GM23248 (cell line): ENCODE measurements around the gene ATP8B3. TPM values are rescaled to one million over a fixed set of nuclear protein-coding genes. Genes with fewer than 3 reads are reported as not detected.
A peak's percentile ranks its signal among the peaks of the same experiment; 100 is the strongest.

Source experiments
- DNase-seq: peaks from one replicate; pipeline ENCODE4 v3.0.0-alpha.2; 2015
- H2AFZ ChIP-seq: fragments of 200-600 bp; sonication (generic); 2 replicates; pipeline ENCODE4 v1.6.1; 2016; ENCODE audit warnings: antibody characterized with exemption
- H3F3A ChIP-seq: fragments of 200-600 bp; sonication (generic); 2 replicates; pipeline ENCODE4 v1.6.1; 2016; ENCODE audit warnings: mild to moderate bottlenecking, antibody characterized with exemption, mixed run types; ENCODE audit not compliant: insufficient read depth
- H3K27ac ChIP-seq: fragments of 200-600 bp; sonication (generic); 2 replicates; pipeline ENCODE4 v1.5.1; 2016; ENCODE audit warnings: mild to moderate bottlenecking
- H3K27me3 ChIP-seq: fragments of 200-600 bp; sonication (generic); replicated peaks from 2 replicates; pipeline ENCODE4 v1.6.1; 2016; ENCODE audit warnings: mild to moderate bottlenecking; ENCODE audit not compliant: insufficient read depth
- H3K36me3 ChIP-seq: fragments of 200-600 bp; sonication (generic); 2 replicates; pipeline ENCODE4 v1.6.1; 2016; ENCODE audit warnings: low read depth, mild to moderate bottlenecking
- H3K4me1 ChIP-seq: fragments of 200-600 bp; sonication (generic); 2 replicates; pipeline ENCODE4 v1.6.1; 2016; ENCODE audit warnings: mild to moderate bottlenecking; ENCODE audit not compliant: insufficient read depth
- H3K4me2 ChIP-seq: fragments of 200-600 bp; sonication (generic); one replicate; pipeline ENCODE4 v1.6.1; 2016; ENCODE audit warnings: mild to moderate bottlenecking; ENCODE audit not compliant: unreplicated experiment
- H3K4me3 ChIP-seq: fragments of 200-600 bp; sonication (generic); 2 replicates; pipeline ENCODE4 v1.5.1; 2016; ENCODE audit warnings: mild to moderate bottlenecking
- H3K79me2 ChIP-seq: fragments of 200-600 bp; sonication (generic); 2 replicates; pipeline ENCODE4 v1.6.1; 2016; ENCODE audit warnings: mild to moderate bottlenecking; ENCODE audit not compliant: insufficient read depth
- H3K9ac ChIP-seq: fragments of 200-600 bp; sonication (generic); 2 replicates; pipeline ENCODE4 v1.6.1; 2016; ENCODE audit warnings: mild to moderate bottlenecking
- H3K9me2 ChIP-seq: fragments of 200-600 bp; sonication (generic); 2 replicates; pipeline ENCODE4 v1.6.1; 2016; ENCODE audit warnings: mixed run types, mild to moderate bottlenecking, moderate library complexity; ENCODE audit not compliant: insufficient read depth
- H3K9me3 ChIP-seq: fragments of 200-600 bp; sonication (generic); one replicate; pipeline ENCODE4 v1.6.1; 2017; ENCODE audit warnings: low read depth
- H4K20me1 ChIP-seq: fragments of 200-600 bp; sonication (generic); 2 replicates; pipeline ENCODE4 v1.6.0; 2016; ENCODE audit not compliant: insufficient read depth
- EZH2 ChIP-seq: fragments of 200-600 bp; sonication (generic); IDR thresholded peaks from 2 replicates; pipeline ENCODE4 v1.6.1; 2018; ENCODE audit warnings: antibody characterized with exemption, mild to moderate bottlenecking; ENCODE audit not compliant: insufficient read depth, poor library complexity, severe bottlenecking
- EZH2phosphoT487 ChIP-seq: fragments of 200-600 bp; sonication (generic); IDR thresholded peaks from 2 replicates; pipeline ENCODE4 v1.6.1; 2018; ENCODE audit warnings: antibody characterized with exemption, moderate library complexity, mild to moderate bottlenecking, low read depth; ENCODE audit not compliant: insufficient read depth
- WGBS, 2 experiments: methylation state at CpG; one replicate each; pipeline ENCODE4 v1.1.6; 2015 to 2017; ENCODE audit warnings: low lambda C conversion rate in 2 of 2, low coverage in 1 of 2; ENCODE audit errors: missing lambda C conversion rate in 2 of 2; 5-methylcytosine and 5-hydroxymethylcytosine counted together
- in situ Hi-C: fragments of 300-500 bp; cut with MboI; formaldehyde crosslinking; loops from 2 replicates; pipeline ENCODE4 v1.15.0; 2020
- polyA plus RNA-seq: library from polyadenylated mRNA; unstranded; fragments of >200 nt; fragmentation: Nextera tagmentation; extraction: Ambion mirVana; gene quantifications from 2 replicates; pipeline ENCODE4 v1.2.1, GENCODE V29; 2016
- total RNA-seq: library from RNA; depleted of rRNA; stranded (reverse); fragments of >200 nt; shearing (Covaris generic); gene quantifications from 2 replicates; pipeline ENCODE4 v1.2.3, GENCODE V29; 2014

ATP8B3 gene
- total and polyA plus RNA-seq, 2 experiments from 2014 or later = 0.32 to 1.8 TPM

DNA sequence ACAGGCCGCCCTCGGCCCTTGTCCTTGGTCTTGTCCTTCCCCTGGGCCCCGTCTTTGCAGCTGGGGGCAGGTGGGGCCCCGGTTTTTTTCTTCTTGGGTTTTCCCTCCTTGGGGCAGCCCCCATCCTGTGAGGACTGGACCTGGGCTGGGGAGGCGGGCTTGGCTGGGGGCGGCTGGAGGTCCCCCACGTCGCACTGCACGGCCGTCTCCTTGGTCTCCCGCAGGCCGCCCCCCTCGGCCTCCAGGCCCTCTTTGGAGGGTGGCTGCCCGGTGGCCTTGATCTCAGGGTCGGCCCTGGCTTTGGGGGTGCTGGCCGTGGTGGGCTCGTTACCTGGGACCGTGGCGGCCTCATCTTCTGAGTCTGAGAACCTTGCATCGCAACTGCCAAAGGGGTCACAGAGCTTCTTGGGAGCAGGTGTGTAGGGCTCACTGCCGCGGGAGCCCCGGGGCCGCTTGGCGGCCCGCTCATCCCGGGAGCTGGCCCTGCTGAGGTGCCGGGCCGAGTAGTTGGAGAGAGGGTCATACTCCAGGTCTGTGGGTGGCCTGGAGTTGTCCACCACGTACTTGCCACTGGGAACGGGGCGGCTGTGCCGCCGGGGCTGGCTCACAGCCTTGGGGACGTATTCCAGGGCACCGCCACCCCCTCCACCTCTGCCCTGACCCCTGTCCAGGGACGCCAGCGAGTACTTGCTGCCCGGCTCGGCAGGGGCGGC is 15.6 kb upstream of the ATP8B3 start:
- in situ Hi-C loops = no loop called here
- no peaks in the 10 kb centered on the region for H3K4me1 ChIP-seq
- H3K27ac ChIP-seq = no peak overlapping the region
- peaks cover 41% of the 10 kb centered on the region for H3K79me2 ChIP-seq
- WGBS, 2 experiments = 90 to 91% methylated on average over 37 to 41 of the region's 41 CpGs
- no peaks in the 10 kb centered on the region for H3K27me3 ChIP-seq
- no peaks in the 10 kb centered on the region for H4K20me1 ChIP-seq
- H3K9me2 ChIP-seq = no peaks in the 10 kb centered on the region
- H3K9ac ChIP-seq = no peak overlapping the region
- H3K36me3 ChIP-seq = no peaks in the 10 kb centered on the region
- no peaks in the 10 kb centered on the region for H3K9me3 ChIP-seq
- H3K4me3 ChIP-seq = no peak overlapping the region
- no peaks in the 10 kb centered on the region for H3F3A ChIP-seq
- DNase-seq = no peak
- H2AFZ ChIP-seq = no peak overlapping the region
- TF ChIP-seq EZH2 (no peak), EZH2phosphoT487 (no peak)
- H3K4me2 ChIP-seq = no peak overlapping the region

GRCh38 chr19:1826557-1827521 is 14.8 kb upstream of the ATP8B3 start:
- no peak overlapping the region for H3K27ac ChIP-seq
- no peak overlapping the region for H3K4me3 ChIP-seq
- no peak overlapping the region for H3K4me2 ChIP-seq
- no peaks in the 10 kb centered on the region for H3K9me3 ChIP-seq
- H3K27me3 ChIP-seq = no peaks in the 10 kb centered on the region
- WGBS, 2 experiments = 78 to 81% methylated on average over 29 to 60 of the region's 63 CpGs
- no peaks in the 10 kb centered on the region for H3K9me2 ChIP-seq
- no peak overlapping the region for H2AFZ ChIP-seq
- no peak for DNase-seq
- no peaks in the 10 kb centered on the region for H4K20me1 ChIP-seq
- no peaks in the 10 kb centered on the region for H3K36me3 ChIP-seq
- H3F3A ChIP-seq = no peaks in the 10 kb centered on the region
- H3K4me1 ChIP-seq = no peaks in the 10 kb centered on the region
- TF ChIP-seq EZH2 = no peak
- TF ChIP-seq EZH2phosphoT487 = no peak
- in situ Hi-C loops = no loop called here
- H3K9ac ChIP-seq = no peak overlapping the region
- peaks cover 32% of the 10 kb centered on the region for H3K79me2 ChIP-seq

DNA sequence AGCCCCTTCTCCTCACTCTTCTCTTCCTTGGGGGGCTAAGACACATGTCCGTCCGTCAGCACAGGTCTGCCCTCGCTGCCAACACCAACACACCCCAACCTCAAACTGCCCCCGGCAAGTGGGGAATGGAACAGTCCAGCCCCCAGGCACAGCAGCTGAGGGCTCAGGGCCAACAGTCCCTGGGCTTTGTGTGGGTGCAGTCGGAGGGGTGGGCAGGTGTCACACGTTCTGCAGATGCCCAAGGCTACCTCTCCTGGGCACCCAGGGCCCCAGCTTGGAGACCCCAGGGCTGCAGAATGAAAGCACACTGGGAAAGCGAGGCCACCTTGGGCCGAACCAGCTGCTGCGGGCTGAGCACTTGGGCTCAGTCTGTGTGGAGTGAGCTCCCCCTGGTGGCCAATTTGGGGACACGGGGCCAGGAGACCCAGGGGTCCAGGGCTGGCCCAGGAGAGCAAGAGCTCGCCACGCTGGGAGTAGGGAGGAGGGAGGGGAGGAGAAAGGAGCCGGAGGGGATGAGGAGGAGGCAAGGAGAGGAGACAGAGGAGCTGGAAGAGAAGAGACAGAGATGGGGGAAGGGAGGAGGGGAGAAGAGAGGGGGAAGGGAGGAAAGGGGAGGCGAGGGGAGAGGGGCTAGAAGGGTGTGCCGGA is 14.0 kb upstream of the ATP8B3 start:
- no peaks in the 10 kb centered on the region for H3K4me1 ChIP-seq
- H3K36me3 ChIP-seq = no peaks in the 10 kb centered on the region
- DNase-seq = peak; percentile 80
- H3K27me3 ChIP-seq = no peaks in the 10 kb centered on the region
- WGBS, 2 experiments = 39 to 40% methylated on average over 8 to 15 of the region's 15 CpGs
- H3K4me2 ChIP-seq = no peak overlapping the region
- no peaks in the 10 kb centered on the region for H3K9me2 ChIP-seq
- in situ Hi-C loops = no loop called here
- no peak overlapping the region for H3K4me3 ChIP-seq
- TF ChIP-seq EZH2phosphoT487 (no peak), EZH2 (no peak)
- H2AFZ ChIP-seq = no peak overlapping the region
- no peak overlapping the region for H3K27ac ChIP-seq
- no peaks in the 10 kb centered on the region for H3K9me3 ChIP-seq
- H3F3A ChIP-seq = no peaks in the 10 kb centered on the region
- no peaks in the 10 kb centered on the region for H4K20me1 ChIP-seq
- H3K9ac ChIP-seq = no peak overlapping the region
- H3K79me2 ChIP-seq = peaks cover 26% of the 10 kb centered on the region

DNA sequence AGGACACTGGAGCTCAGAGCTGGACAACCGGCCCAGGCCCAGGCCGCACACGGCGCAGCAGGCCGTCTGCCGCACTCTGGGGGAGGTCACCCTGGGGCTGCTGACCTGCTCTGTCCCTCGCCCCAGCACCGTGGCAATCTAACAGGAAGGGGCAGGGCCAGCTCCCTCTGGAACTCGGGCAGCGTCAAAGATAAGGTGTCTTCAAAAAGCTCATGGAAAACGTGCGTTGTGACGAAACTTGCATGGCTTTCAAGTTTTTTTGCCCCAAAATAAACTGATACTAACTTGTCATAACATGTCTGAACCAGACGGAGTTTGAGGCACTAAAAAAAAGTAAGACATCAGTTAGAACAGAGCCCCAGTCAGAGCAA is 12.2 kb upstream of the ATP8B3 start:
- H3K4me2 ChIP-seq = no peak overlapping the region
- H3K79me2 ChIP-seq = peaks cover 8% of the 10 kb centered on the region
- no peaks in the 10 kb centered on the region for H3K9me2 ChIP-seq
- H3K36me3 ChIP-seq = peaks cover 6% of the 10 kb centered on the region; the same call in 1 of the 2 replicates
- no peak overlapping the region for H2AFZ ChIP-seq
- 83 to 84% methylated on average over 14 of the region's 14 CpGs for WGBS, 2 experiments
- no peaks in the 10 kb centered on the region for H3F3A ChIP-seq
- no peak for DNase-seq
- no peaks in the 10 kb centered on the region for H3K27me3 ChIP-seq
- in situ Hi-C loops = no loop called here
- no peak overlapping the region for H3K9ac ChIP-seq
- H3K4me3 ChIP-seq = no peak overlapping the region
- no peaks in the 10 kb centered on the region for H3K9me3 ChIP-seq
- no peak overlapping the region for H3K27ac ChIP-seq
- H3K4me1 ChIP-seq = no peaks in the 10 kb centered on the region
- no peaks in the 10 kb centered on the region for H4K20me1 ChIP-seq
- TF ChIP-seq EZH2phosphoT487 = no peak
- no peak for TF ChIP-seq EZH2
